CD14-positive monocyte (primary cell): ENCODE data around the gene CCNQ. TPM values are rescaled to one million over a fixed set of nuclear protein-coding genes. Genes with fewer than 3 reads are reported as not detected.

ENCODE experiments used
- DNase-seq, 3 donors: peaks; one replicate each; pipeline ENCODE4 v3.0.0-alpha.2; 2011 to 2022
- H2AFZ ChIP-seq: 2 replicates; pipeline ENCODE4 v1.6.0; 2012; ENCODE audit warnings: mild to moderate bottlenecking, low read depth, low read length, inconsistent platforms; ENCODE audit not compliant: insufficient read depth, poor library complexity, severe bottlenecking
- H3K27ac ChIP-seq, 2 donors: 1 replicate in 1 of 2; 2 replicates in 1 of 2; pipeline ENCODE4 v1.5.1; 2012 to 2013; ENCODE audit warnings: low read length in 2 of 2, control low read depth in 1 of 2, inconsistent platforms in 1 of 2, low read depth in 1 of 2, mild to moderate bottlenecking in 1 of 2
- H3K27me3 ChIP-seq, 2 donors: one replicate each; pipeline versions ENCODE4 v1.6.0 to v1.6.1; 2011 to 2013; ENCODE audit warnings: low read length in 2 of 2; ENCODE audit not compliant: control insufficient read depth in 2 of 2, insufficient read depth in 2 of 2
- H3K36me3 ChIP-seq, 2 donors: replicated peaks in 1 of 2; 1 replicate in 1 of 2; 2 replicates in 1 of 2; pipeline versions ENCODE4 v1.5.1 to v1.6.1; 2012 to 2013; ENCODE audit warnings: low read length in 2 of 2, control low read depth in 1 of 2, inconsistent platforms in 1 of 2, mild to moderate bottlenecking in 1 of 2; ENCODE audit not compliant: insufficient read depth in 2 of 2, control insufficient read depth in 1 of 2
- H3K4me1 ChIP-seq, 2 donors: 1 replicate in 1 of 2; 2 replicates in 1 of 2; pipeline versions ENCODE4 v1.5.1 to v1.6.1; 2012 to 2013; ENCODE audit warnings: low read length in 2 of 2, control low read depth in 1 of 2, inconsistent platforms in 1 of 2, mild to moderate bottlenecking in 1 of 2, moderate library complexity in 1 of 2; ENCODE audit not compliant: insufficient read depth in 2 of 2, control insufficient read depth in 1 of 2
- H3K4me2 ChIP-seq: replicated peaks from 2 replicates; pipeline ENCODE3; 2012; ENCODE audit warnings: low read length, moderate library complexity, mild to moderate bottlenecking; ENCODE audit not compliant: poor library complexity, severe bottlenecking; ENCODE audit errors: extremely low read depth
- H3K4me3 ChIP-seq, 3 experiments: fragments of 200-600 bp in 1 of 3; sonication (generic) in 1 of 3; replicated peaks in 1 of 3; 1 replicate in 2 of 3; 2 replicates in 1 of 3; pipeline ENCODE4 v1.5.1; 2011 to 2013; ENCODE audit warnings: low read length in 3 of 3, mild to moderate bottlenecking in 3 of 3, control low read depth in 2 of 3, low read depth in 2 of 3, inconsistent platforms in 1 of 3, moderate library complexity in 1 of 3
- H3K79me2 ChIP-seq: 2 replicates; pipeline ENCODE4 v1.6.0; 2012; ENCODE audit warnings: mild to moderate bottlenecking, control low read depth, inconsistent platforms, low read length, moderate library complexity; ENCODE audit not compliant: insufficient read depth
- H3K9ac ChIP-seq: 2 replicates; pipeline ENCODE4 v1.6.0; 2017; ENCODE audit warnings: low read length, mild to moderate bottlenecking; ENCODE audit not compliant: insufficient read depth, poor library complexity, severe bottlenecking
- H3K9me3 ChIP-seq, 2 donors: replicated peaks in 1 of 2; 1 replicate in 1 of 2; 2 replicates in 1 of 2; pipeline versions ENCODE4 v1.5.1 to v1.6.1; 2012 to 2013; ENCODE audit warnings: low read length in 2 of 2, control low read depth in 1 of 2; ENCODE audit not compliant: control insufficient read depth in 1 of 2, insufficient read depth in 1 of 2
- H4K20me1 ChIP-seq: 2 replicates; pipeline ENCODE4 v1.6.0; 2012; ENCODE audit warnings: mild to moderate bottlenecking, low read length, control low read depth, moderate library complexity; ENCODE audit not compliant: insufficient read depth
- H3K27ac Mint-ChIP-seq, 7 donors: one replicate each; pipeline ENCODE4 v1.8.0; 2020; ENCODE audit warnings: mild to moderate bottlenecking in 7 of 7, mixed read lengths in 7 of 7, moderate library complexity in 6 of 7, inconsistent platforms in 2 of 7
- H3K27me3 Mint-ChIP-seq, 3 donors: one replicate each; pipeline ENCODE4 v1.8.0; 2021 to 2022; ENCODE audit warnings: low read depth in 3 of 3, mild to moderate bottlenecking in 3 of 3, mixed read lengths in 3 of 3, moderate library complexity in 3 of 3, inconsistent platforms in 1 of 3
- H3K36me3 Mint-ChIP-seq, 2 donors: one replicate each; pipeline ENCODE4 v1.8.0; 2020; ENCODE audit warnings: mixed read lengths in 2 of 2, inconsistent platforms in 1 of 2, mild to moderate bottlenecking in 1 of 2
- H3K4me1 Mint-ChIP-seq: one replicate; pipeline ENCODE4 v1.8.0; 2020; ENCODE audit warnings: mild to moderate bottlenecking, mixed read lengths
- H3K4me3 Mint-ChIP-seq, 2 donors: one replicate each; pipeline ENCODE4 v1.8.0; 2020; ENCODE audit warnings: mild to moderate bottlenecking in 2 of 2, mixed read lengths in 2 of 2, moderate library complexity in 1 of 2
- H3K9me3 Mint-ChIP-seq, 7 donors: one replicate each; pipeline ENCODE4 v1.8.0; 2020 to 2022; ENCODE audit warnings: mixed read lengths in 7 of 7, mild to moderate bottlenecking in 6 of 7, moderate library complexity in 6 of 7, inconsistent platforms in 2 of 7
- CTCF ChIP-seq: fragments of 200-600 bp; IDR thresholded peaks from one replicate; pipeline ENCODE4 v1.8.0; 2022; ENCODE audit warnings: antibody characterized with exemption, mild to moderate bottlenecking
- WGBS: methylation state at CpG from one replicate; pipeline ENCODE4 v1.1.5; 2013; ENCODE audit warnings: missing lambda C conversion rate; ENCODE audit not compliant: insufficient coverage; 5-methylcytosine and 5-hydroxymethylcytosine counted together
- intact Hi-C, 2 donors: fragments of 100-400 bp; cut with micrococcal nuclease; formaldehyde crosslinking; loops; one replicate each; pipeline versions ENCODE4 v1.15.0 to v1.15.1; 2023
- polyA plus RNA-seq, 3 donors: library from polyadenylated mRNA; depleted of rRNA in 1 of 3; unstranded in 2 of 3; stranded (reverse) in 1 of 3; fragments of 300-500 nt in 2 of 3; fragments of >200 nt in 1 of 3; fragmentation: Illumina TruSeq in 2 of 3; gene quantifications; 1 replicate in 2 of 3; 2 replicates in 1 of 3; pipeline ENCODE4 v1.2.3, GENCODE V29; 2012 to 2021

Gene CCNQ
- polyA plus RNA-seq, 3 donors, result 21.8 to 35.6 (median 29.3) TPM

DNA sequence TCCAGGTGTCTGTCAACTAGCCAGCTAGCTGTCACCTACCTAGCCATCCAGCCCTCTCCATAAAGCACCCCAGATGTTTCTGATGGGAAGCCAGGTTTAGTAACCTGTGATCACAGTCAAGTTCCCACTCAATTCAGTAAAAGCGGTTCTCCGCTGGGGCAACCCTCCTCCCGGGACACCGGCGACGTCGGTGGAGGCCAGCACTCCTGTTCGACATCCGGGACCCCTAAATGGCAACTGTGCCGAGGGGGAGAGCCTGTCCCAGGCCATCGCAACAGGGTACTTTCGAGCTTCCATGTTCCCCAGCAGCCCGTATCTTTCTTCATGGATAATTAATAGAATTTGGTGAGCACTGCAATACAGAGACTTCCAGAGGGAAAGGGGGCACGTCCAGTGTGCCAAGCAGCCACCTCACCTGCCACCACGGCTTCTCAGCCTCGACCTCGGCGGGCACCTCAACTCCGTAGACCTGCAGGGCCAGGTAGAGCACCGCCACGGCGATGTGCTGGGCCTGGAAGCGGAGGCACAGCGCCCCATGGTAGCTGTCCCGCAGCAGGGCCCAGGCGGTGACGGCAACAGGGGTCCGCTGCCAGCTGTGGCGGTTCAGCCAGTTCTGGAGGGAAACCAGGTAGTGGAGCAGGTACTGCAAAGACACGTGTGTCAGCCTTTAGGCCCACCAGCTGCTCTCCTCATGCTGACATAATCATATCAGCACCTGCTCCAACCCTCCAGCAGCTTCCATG lies 6.7 kb downstream of the CCNQ start:
- 99% methylated on average over 15 of the region's 30 CpGs for WGBS
- TF ChIP-seq CTCF, result no peak
- H3K9me3 ChIP-seq, result no peaks in the 10 kb centered on the region
- peaks cover 22% of the 10 kb centered on the region for H4K20me1 ChIP-seq
- H3K4me3 Mint-ChIP-seq, result no peak overlapping the region
- no peaks in the 10 kb centered on the region for H3K27me3 ChIP-seq
- no peak overlapping the region for H3K4me3 ChIP-seq
- H3K4me2 ChIP-seq, result no peak overlapping the region
- no peak overlapping the region for H3K9ac ChIP-seq
- peaks cover 8% of the 10 kb centered on the region for H3K4me1 Mint-ChIP-seq
- peaks cover 62 to 75% of the 10 kb centered on the region in 2 donors for H3K36me3 Mint-ChIP-seq
- intact Hi-C loops, result loop anchor here in 1 of 2 donors (10.0 kb wide), 1 partner anchor 257 kb away; the partner anchor contains the start of gene ZNF275
- peaks cover 70 to 75% of the 10 kb centered on the region in 2 donors for H3K36me3 ChIP-seq
- H3K79me2 ChIP-seq, result no peaks in the 10 kb centered on the region
- H2AFZ ChIP-seq, result no peak overlapping the region
- H3K4me1 ChIP-seq, result peaks cover 3 to 5% of the 10 kb centered on the region in 2 donors
- H3K27ac ChIP-seq, result no peak overlapping the region
- H3K27me3 Mint-ChIP-seq, result peaks cover 0 to 13% (median 0%) of the 10 kb centered on the region in 3 donors
- no peak for DNase-seq
- H3K9me3 Mint-ChIP-seq, result peaks cover 0 to 2% (median 0%) of the 10 kb centered on the region in 7 donors
- peak overlapping the region in 1 of 7 donors; percentile 40 for H3K27ac Mint-ChIP-seq

DNA sequence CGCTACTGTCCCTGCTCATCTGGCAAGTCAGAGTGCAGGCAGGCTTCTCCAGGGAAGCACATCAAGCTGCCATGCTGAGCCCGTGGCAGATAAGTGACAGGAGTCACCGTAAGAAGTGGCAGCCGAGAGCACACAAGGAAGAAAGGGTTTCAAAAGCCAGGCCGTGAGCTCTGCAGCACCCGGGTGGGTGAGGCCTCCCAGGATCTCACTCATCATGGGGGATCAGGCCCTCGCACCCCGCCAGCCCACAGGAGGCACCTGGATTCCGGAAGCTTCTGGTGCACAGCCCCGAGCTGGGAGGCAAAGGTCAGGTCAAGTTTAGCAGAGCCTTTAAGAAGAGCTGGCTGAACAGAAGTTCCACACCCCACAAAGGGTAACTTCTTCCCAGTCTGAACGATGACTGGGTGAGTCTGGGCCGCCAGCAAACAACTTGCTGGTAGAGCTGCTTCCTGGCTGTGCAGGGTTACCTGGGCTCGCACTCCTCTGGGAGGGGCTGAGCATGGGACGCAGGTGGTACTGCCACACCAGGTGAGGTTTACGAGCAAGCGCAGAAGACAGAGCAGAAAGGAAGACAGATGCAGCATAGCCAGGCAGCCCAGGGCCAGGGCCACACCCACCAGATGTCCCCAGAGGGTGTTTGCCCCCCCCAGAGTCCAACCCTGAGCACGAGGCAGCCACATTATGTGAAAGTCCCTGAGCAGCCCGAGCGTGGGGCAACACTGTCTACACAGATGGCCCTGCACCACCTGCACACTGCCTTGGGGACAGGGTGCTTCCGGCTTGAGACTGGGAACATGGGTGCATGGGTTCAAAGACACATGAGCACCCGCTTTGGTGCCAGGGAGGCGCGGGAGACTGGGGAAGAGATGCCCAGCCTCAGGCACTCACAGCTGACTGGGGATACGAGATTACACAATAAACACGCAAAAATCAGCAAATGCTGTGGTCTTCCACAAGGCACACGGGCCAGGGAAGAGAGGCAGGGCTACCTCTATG lies 7.7 kb downstream of the CCNQ start:
- H3K79me2 ChIP-seq, result no peaks in the 10 kb centered on the region
- Mint-ChIP-seq H3K4me3 (no peak overlapping the region), H3K27ac (peak overlapping the region in 2 of 7 donors; percentile 38 to 56), H3K9me3 (peaks cover 0 to 2% (median 0%) of the 10 kb centered on the region in 7 donors), H3K36me3 (peaks cover 68 to 83% of the 10 kb centered on the region in 2 donors), H3K27me3 (peaks cover 0 to 13% (median 0%) of the 10 kb centered on the region in 3 donors), H3K4me1 (no peaks in the 10 kb centered on the region)
- H3K27ac ChIP-seq, result no peak overlapping the region
- H3K36me3 ChIP-seq, result peaks cover 73 to 80% of the 10 kb centered on the region in 2 donors
- H3K4me2 ChIP-seq, result no peak overlapping the region
- TF ChIP-seq CTCF, result no peak
- peaks cover 12% of the 10 kb centered on the region for H4K20me1 ChIP-seq
- H3K9me3 ChIP-seq, result no peaks in the 10 kb centered on the region
- no peak overlapping the region for H2AFZ ChIP-seq
- H3K4me1 ChIP-seq, result no peaks in the 10 kb centered on the region
- intact Hi-C loops, result loop anchor here in 1 of 2 donors (10.0 kb wide), 1 partner anchor 256 kb away; the partner anchor contains the start of gene ZNF275
- DNase-seq, result no peak
- WGBS, result 99% methylated on average over 13 of the region's 26 CpGs
- no peak overlapping the region for H3K9ac ChIP-seq
- no peak overlapping the region for H3K4me3 ChIP-seq
- no peaks in the 10 kb centered on the region for H3K27me3 ChIP-seq
